Measurements from ENCODE around the gene CCDC102A.

- TF ChIP-seq REST (IDR thresholded peaks at IDR 0.05; ENCODE audit: low read depth) (no peak), NFIC (IDR thresholded peaks at IDR 0.05) (no peak), EGR1 (IDR thresholded peaks at IDR 0.05) (no peak), ZBTB7A (IDR thresholded peaks at IDR 0.05; ENCODE audit: low read depth) (no peak), USF1 (IDR thresholded peaks at IDR 0.05) (no peak), CEBPB (IDR thresholded peaks at IDR 0.05) (no peak)
Observed at GRCh38 chr16:57577214-57577613, 40.8 kb upstream of the CCDC102A start.
